Activated T-cell treated with anti-CD3 and anti-CD28 coated beads for 4 hours (primary cell): ENCODE measurements around the gene IL12A.

Source experiments
- DNase-seq: peaks from one replicate; pipeline ENCODE4 v3.0.0-alpha.2; 2020

The IL12A gene

DNA sequence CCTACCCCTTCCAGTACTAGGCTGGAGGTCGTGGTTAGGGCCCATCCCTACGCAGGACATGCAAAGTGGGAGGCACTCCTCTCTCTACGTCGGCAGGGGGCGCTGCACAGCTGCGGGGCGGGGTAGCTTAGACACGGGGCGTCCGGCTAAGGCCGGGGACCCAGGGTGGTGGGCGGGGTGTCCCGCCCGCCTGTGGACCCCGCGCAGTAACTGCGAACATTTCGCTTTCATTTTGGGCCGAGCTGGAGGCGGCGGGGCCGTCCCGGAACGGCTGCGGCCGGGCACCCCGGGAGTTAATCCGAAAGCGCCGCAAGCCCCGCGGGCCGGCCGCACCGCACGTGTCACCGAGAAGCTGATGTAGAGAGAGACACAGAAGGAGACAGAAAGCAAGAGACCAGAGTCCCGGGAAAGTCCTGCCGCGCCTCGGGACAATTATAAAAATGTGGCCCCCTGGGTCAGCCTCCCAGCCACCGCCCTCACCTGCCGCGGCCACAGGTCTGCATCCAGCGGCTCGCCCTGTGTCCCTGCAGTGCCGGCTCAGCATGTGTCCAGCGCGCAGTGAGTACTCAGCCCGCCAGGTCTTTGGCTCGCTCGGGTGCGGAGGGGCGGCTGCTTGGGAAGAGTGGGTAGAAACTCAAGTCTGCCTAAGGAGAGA, at the start of gene IL12A:
Gene IL12A (plus strand): TSS at position 219 of the 655 bp plus-strand sequence.
- peak; percentile 75 for DNase-seq

DNA sequence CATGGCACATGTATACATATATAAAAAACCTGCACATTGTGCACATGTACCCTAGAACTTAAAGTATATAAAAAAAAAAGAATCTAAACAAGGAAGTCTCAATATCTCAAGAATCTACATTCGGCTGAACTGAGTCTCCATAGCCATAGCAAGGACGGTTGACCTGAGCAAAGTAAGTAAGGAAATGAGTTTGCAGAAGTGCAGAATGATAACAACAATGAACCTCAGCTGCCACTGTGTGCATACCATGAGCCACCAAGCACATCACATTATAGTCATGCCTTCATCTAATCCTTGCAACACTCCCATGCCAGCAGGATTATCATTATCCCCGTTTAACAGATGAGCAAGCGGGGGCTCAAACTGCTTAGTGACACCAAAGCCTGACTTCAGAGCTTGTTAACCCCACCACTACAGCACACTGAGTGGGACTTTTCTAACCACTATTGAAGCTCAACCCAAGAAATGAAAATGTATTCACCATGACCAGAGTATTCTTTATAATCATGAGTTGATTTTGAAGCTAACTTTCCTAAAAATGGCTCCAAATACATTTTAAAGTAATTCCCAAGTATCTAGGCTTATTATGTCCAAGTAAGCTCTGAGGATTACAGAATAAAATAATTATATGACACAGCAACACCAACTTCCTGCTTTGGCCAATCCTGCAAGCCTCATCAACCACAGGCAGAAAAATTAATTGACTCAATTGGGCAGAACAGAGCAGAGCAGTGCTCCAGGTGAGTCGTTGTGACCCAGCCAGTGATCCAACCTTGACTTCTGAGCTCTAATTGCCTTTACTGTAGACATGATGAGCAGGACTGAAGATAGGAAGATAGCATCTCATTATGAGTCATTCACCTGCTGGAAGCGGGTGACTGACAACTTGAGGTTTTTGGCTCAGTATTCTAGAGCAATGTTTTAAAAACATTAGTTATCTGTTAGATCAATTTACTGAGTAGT, 47.3 kb upstream of the IL12A start:
- no peak for DNase-seq

DNA sequence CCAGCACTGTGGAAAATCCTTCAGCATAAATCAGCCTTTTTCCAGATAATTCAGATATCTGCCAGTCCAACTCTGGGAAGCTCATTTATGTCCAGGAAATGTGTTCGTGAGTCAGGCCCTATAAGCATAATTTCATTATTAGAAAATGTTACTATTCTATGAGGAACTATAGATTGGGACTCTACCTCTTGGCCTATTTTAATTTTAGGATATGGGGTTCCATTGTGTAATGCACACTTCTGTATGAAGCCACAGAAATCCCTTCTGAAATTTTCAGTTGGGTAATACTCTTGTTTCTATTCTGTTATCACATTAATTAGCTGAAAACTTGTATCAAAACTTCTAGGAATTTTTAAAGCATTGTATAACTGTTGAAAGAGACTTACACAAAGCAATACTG, 43.9 kb upstream of the IL12A start:
- DNase-seq = no peak

DNA sequence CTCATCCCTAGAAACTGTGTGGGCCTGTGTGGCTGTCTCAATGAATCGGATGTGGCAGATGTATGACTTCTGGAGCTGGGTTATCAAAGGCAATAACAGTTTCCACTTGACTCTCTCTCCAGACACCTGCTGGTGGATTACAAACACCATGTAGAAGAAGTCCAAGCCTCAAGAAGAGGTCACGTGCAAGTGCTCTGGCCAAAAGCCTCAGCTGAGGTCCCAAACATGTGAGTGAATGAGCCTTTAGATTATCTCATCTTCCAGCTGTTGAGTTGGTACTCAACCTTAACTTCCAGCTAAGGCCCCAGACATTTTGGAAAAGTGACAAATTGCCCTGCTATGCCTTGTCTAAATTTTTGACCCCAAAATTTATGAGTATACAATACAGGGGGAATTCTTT, 42.7 kb upstream of the IL12A start:
- no peak for DNase-seq

DNA sequence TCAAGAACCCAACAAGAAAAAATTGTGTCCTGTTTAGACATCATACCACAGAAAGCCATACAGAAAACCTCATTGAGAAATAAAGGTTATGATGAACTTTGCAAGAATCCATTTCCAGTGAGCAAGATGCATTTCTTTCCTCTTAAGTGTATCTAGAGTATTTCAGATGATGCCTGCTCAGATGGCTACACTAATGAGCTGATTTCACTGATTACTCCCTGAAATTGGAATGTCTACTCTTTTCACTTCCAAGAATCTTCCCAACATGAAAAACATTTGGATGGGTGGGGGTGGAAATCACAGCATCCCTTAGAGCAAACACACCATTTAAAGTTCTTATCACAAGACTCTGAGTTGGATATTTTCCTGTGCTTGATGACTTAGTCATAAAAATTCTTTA, 41.4 kb upstream of the IL12A start:
- DNase-seq = no peak

DNA sequence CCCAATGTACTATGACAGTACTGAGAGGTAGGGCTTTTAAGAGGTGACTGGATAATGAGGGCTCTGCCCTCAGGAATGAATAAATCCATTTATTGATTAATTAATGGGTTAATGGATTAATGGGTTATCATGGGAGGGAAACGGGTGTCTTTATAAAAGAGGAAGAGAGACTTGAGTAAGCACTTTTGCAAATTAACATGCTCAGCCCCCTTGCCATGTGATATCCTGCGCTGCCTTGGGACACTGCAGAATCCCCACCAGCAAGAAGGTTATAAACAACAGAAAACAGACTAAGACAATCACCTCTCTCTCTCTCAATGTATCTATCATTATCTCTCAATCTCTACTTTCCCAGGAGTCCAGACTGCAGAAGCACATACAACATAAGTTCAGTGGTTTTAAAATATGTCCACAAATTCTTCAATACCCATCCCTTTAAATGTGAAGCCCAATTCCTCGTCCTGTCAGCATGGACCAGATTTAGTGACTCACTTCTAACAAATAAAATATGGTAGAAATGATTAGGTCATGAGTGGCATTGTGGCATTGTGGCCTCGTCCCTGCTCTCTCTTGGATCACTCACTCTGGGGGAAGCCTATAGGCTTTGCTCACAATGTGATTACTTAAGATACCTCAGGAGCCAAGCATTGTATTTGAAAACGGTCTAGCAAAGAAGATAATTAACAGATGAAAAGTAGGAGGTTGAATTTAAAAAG, 40.0 kb upstream of the IL12A start:
- DNase-seq = no peak

DNA sequence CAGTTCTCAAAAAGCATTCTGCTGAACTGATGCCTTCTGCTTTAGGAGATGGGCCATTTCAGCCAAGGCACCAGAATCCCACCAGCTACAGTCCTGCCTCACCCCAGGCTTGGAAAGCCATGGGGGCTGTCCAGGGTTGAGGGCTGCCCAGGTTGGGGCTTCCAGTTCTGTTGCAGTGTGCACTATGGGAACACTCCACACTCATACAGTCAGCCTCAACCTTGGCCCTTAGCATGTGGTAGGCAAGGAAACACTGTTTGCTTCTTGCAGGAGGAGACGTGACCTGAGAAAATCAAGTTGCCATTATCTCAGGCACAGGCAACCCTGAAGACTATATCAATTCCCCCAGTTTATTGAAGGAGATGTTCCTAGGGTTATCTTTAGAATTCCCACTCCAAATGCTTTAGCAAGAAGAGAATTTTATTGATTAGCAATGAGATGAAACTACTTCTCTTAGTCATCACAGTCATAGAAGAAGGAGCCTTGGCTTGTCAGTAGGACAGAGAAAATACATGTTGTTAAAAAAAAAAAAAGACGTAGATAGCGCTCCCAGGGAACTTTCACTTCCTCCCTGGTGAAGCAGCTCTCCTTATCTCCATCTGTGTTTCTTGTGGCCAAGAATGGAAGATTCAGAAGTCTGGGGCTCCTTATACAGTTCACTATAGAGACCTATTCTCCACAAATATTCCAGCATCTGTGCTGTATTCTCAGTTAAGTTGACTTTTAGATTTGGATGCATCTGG, 38.3 kb upstream of the IL12A start:
- DNase-seq = no peak

DNA sequence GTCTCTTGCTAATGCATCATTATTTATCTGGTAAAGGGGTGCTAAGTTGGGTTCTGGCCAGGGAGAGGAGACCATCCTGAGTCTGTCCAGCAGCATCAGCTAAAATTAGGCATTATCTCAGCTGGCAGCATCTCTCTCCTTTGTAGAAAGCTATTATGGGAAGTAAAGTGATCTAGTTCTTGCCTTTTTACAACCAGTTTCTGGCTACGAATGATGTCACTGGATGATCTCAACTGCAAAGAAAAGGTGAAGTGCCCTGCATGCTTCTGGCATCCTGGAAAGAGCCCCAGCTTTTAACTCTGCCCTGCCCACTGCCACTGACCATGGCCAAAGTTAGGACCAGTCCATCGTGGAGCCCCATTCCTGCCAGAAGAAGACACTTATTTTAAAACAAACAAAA, 37.1 kb upstream of the IL12A start:
- DNase-seq = no peak

DNA sequence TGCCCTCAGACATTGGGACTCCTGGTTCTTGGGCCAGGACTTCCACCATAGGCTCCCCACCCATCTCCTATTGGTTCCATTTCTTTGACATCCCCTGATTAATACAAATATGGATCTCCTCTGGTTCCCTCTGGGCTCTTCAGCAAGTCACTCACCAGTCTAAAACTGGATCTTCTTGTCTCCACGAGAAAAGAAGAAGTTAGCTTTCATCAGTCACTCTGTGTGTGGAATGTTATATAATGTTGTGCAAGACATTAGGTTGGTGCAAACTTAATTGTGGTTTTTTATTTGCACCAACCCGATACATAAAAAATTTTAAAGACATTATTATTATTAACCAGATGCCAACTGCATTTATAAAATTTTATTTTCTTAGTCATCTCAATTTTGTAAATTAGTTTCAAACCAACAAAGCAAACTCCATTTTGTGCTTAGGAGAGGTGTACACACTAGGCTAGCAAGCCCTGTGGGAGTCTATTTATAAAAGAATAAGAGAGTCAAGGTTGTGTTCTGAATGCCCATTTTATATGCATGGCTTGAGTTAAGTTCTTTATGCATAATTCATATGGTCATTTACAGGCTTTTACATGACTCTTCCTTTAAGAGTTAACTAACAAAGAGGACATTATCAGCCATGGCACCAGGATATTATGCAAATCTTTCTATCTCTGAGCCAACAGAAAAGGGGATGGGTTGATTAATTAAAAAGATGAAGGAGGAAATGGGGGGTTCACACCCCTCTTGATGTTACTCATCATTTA, 35.1 kb upstream of the IL12A start:
- DNase-seq = no peak

DNA sequence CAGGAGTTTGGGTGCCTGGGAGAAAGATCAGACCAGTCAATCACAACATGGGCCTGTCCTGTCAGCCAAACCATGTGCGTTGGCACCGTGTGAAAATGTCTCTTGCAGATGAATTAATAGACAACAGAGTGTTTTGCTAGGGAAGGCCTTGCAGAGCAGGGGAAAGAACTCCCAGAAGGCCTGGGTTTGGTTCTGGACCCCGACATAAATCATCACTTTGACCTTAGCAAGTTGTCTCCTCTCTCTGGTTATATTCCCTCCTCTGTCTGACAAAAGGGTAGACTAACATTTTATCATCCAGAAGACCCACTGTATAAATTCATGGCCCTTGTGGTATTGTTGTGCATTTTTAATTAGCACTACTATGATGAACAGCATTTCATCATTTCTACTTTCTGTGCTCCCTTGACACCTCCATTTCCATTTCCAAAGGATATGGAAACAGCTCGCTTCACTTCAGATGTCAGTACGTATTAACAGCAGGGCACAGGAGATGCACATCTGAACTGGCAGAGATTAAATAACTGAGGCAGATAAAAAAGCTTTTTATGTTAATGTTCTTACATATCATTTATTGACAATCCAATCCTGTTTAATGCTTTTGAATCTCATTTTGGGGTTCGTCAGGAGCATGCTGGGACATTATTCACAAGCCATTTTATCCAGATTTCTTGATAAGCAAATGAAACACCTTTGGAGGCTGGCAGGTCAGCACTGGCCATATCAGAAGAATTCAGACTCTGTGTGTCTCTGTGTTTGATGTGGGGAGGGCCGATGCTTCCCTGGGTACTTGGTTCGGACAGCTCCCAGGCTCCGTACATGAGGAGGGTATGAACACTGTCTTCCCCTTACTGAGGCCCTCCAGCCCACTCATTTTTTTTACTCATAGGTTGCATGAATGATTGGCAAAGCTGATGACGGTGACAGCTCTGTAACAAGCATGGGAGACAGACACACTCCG, 28.2 kb upstream of the IL12A start:
- no peak for DNase-seq

DNA sequence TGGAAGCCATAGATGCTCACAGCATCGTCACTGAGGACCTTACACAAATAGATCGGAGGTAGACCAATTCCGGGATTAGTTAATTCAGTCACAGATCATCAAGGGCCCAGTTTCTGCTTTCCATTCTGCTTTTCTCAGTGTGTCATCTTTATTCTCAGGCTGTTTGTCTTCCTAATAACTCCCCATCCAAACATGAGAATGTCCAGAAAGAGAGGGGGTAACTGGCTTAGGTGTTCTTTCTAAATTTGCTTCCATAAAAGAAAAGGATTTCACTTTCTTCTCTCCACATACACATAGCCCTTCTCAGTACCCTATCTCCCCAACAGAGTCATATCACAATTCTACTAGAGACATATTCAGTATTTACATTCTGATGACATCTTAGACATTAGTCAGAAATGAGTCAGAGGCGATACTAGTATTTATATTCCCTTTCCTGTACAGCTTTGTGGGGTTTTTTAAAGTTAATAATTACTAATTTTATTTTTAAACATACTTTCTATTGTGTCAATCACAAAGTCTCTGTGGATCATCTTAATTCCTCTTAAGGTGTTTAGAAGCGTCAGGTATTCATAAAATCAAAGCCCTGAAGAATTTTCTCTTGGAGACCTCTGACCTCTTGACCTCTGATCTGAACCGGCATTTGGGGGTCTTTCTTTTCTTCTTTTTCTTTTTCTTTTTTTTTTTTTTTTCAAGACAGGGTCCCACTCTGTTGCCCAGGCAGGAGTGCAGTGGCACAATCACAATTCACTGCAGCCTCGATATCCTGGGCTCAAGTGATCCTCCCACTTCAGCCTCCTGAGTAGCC, 24.3 kb upstream of the IL12A start:
- no peak for DNase-seq

DNA sequence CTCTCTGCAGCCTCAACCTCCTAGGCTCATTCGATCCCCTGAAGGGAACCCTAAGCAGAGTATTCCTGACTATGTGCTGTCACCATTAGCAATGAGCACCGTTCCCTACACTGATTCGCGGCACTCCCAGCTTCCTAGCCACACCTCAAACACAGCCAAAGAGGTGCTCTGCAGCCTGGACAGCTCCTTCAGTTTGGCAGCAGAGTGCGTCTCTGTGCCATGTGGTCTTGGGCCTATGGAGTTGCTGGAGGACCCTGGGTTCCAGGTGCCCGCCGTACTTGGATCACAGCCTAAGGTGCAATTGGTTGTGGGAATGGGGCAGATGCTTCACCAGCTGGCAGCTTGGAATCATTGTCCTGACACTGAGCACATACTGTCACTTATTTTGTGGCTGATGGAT, 17.3 kb upstream of the IL12A start:
- DNase-seq = no peak

DNA sequence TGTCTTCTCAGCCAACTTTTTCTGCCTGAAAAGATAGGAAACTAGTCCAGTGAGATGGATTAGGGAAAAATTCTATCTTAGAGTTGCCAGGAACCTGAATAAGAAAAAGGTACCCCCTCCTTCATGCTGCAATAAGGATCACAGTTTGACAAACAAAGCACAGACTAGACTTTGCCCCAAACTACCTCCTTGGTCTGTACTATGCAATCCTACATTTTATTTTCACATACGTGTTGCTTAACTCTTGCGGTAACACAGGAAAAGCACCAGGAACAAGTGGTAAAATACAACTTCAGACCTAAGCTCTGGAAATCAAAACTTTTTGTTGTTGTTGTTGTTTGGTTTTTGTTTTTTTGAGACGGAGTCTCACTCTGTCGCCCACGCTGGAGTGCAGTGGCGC, 11.3 kb upstream of the IL12A start:
- DNase-seq = no peak

DNA sequence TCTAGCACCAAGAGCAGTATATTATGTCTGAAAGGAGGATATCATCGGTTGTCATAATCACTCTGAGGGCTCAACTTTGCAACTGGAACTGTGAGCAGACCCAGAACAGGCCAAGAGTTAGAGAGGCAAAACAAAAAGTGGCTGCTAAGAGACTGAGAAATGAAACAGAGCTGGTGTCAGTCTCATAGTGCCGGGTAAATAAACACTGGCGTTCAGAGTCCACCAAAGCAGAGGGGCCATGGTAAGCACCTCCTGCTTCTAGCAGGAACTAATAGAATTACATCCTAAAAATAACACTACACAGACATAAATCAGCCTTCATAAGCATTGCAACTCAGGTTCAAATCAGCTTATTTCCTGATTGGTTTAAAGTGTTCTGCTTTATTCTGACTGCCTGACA, 10.3 kb upstream of the IL12A start:
- no peak for DNase-seq

DNA sequence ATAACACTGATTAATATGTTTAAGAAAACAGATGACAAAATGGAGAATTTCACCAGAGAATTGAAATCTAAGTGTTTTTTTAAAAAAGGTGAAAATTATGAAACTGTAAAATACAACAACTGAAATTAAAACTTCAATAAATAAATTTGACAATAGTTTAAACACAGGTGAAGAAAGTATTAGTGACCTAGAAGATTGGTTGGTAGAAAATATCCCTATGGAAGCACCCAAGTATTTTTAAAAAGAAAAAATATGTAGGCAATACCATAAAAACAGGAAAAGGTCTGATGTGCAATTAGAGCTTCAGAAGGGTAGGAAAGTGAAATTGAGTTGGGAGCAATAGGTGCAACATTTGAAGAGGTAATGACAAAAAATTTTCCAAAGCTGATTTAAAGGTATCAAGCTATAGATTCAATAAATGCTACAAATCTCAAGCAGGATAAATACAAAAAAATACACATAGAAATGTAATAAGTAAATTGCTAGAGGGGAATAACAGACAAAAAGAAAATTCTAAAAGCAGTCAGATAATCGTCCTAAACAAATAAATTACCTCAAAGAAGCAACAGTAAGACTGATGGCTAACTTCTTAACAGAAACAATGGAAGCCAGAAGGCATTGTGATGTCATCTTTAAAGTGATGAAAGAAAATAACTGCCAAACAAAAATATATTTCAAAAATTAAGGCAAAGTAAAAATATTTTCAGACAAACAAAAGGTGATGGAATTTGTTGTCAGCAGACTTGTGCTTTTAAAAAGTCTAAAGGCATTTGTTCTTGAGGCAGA, 9.5 kb upstream of the IL12A start:
- no peak for DNase-seq

DNA sequence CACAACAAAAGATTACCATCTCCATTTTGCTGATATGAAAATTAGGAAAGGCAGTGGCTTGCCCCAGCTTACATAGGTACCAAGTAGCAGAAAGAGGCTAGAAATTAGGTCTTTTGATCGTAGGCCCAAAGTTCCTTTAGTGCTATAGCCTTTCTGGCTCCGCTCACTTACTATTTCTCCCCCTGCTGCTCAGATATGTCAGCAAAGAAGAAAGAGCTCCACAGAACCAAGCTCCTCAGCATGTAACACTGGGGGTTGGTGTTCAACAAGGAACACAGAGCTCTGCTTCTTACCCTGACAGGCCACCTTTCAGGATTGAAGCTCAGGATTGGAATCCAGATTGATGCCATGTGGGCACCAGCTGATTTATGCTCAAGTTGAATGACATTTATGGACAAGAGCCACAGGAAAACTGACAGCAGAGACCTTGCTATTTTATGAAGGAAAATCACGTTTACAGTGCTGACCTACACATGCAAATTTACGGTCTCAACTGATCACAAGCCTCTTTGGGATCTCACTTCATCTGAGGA, 6.1 kb upstream of the IL12A start:
- no peak for DNase-seq

DNA sequence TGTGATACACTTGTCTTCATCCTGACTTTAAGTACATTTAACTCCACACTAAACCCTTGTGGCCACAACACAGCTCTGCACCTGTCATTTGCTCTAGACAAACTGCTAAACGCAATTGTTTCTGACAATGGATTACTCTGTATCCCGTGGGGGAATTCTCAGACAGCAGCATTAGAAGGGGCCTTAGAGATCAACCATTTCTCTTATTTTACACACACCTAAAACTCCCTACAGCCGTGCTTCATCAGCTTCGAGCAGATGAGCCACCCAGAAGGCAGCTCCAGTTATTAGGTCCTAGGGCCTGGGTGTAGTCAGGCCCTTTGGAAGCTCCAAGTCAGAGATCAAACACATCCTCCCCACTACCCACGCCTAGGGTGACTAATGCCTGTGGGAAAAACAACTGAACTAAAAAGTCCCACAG, 1.3 kb upstream of the IL12A start:
- no peak for DNase-seq

DNA sequence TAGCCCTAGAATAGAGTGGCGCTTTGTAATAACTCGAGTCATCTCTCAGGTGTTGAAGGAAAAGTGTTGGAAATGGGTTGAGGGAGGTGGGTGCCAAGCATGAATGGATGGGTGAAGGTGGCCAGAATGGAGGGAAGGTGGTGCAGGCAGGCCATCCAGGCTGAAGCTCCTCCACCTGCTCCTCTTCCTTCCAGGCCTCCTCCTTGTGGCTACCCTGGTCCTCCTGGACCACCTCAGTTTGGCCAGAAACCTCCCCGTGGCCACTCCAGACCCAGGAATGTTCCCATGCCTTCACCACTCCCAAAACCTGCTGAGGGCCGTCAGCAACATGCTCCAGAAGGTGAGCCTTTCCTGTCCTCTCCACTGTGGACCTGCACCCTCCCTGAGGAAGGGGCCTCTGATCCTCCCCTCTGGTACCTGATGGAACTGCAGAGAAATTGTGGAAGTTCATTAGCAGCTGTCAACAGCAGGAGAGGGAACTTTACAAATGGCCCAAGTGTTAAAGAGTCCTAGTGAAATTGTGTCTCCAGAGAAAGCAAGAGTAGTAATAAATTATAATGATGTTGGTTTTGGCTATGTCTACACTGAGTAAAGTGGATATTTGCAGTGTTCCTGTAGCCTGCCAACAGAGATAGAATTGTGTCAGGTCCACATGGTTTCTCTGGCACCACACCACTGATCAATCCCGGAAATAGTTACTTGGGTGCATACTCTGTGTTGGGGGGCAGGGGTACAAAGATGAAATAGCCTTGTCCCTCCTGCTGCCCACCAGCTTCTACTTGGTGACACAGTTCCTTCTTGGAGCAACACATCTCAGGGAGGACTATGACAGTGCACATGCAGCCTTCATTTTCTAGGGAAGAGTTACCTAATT, 1.6 kb downstream of the IL12A start:
- no peak for DNase-seq
